Measurements from ENCODE around the gene GPR85.
"Not testable (repeated sequence)": the region's sequence is repeated elsewhere in the genome, so short reads cannot be mapped to it uniquely, and the experiment has no call there.

GPR85 gene, protein sequence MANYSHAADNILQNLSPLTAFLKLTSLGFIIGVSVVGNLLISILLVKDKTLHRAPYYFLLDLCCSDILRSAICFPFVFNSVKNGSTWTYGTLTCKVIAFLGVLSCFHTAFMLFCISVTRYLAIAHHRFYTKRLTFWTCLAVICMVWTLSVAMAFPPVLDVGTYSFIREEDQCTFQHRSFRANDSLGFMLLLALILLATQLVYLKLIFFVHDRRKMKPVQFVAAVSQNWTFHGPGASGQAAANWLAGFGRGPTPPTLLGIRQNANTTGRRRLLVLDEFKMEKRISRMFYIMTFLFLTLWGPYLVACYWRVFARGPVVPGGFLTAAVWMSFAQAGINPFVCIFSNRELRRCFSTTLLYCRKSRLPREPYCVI

DNA sequence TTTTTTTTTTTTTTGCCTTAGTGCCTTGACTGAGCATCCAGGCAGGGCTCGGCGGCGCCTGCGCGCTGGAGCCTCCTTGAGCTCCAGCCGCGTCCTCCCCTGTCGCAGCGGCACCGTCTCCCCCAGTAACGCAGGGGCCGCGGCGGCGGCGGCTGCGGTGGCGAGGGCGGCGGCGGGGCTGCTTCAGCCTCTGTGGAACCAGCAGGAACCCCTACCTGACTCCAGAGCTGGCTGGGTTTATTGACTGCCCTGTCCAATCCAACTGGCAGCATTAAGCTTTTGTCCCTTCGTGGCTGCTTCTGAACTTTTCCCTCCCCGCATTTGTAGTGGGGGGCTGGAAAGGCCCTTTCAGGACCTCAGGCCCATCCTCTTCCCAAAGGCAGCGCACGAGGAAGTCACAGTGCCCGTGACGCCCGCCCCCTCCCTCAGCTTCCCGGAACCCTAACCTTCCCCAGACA is at the start of gene GPR85:
Gene GPR85 (minus strand): TSS at position 397 of the 458 bp plus-strand sequence. CDS start 2,106 bp downstream, outside the sequence.
- DNase-seq, result peak; percentile 70

DNA sequence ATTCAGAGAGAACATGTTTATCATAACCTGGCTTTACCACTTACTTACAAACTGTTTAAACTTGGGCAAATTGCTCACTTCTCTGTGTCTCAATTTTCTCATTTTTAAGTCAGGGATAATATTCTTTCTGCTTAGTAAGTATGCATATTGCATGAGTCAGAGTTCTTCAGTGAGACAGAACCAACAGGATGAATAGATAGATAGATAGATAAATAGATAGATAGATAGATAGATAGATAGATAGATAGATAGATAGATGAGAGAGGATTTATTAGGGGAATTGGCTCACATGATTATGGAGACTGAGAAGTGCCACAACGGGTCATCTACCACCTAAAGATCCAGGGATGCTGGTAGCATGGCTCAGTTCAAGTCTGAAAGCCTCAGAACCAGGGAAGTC is 47.4 kb upstream of the GPR85 start:
- no peak for DNase-seq

DNA sequence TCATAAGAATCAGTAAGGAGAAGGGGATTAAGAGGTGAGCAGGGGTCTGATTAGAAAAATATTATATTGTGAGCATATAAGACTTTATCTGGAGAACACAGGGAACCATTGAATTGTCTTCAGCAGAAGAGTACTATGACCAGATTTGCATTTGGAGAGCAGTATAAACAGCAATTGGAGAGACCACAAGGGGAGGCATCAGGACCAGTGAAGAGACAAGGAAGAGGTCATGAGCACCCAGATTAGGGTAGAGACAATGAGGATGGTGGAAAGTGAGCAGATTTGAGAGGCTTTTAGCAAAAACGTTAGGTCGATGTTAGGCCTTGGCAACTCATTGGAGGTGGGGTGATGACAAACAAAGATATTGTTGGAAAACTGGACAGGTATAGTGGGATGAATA is 44.7 kb upstream of the GPR85 start:
- DNase-seq, result no peak

DNA sequence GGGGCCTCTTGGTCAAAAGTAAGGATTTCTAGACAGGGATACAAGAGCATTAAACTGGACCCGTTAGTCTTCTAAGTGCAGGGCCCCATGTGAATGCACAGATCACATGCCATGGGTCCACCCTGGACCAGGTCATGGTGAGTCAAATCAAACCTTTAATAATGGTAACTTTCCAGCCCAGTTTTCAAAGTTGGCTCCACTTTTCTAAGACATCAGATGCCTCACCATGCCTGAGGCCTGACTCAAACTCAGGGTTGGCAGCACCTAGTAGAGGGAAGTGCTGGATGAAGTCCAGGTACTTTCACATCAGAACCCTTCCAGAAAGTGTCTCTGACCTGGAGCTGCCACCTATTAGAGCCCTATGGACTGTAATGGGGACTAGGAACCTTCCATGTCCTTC is 41.4 kb upstream of the GPR85 start:
- DNase-seq, result no peak

DNA sequence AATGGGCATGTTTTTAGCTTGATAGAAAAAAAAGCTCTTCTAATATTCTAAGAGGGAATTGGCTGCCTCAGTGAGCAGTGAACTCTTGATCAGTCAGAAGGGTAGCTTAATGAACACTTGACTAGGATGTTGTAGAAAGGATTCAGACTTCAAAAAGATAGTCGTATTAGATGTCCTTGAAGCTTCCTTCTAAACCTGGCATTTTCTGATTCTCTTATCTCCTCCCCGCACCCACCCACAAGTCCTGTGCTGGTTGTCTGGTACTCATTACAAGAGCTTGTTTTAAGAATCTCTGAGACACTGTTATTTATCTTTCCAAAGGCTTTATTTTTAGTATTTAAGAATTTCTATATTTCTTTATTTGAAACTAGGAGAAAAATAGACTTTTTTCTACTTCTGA is 39.1 kb upstream of the GPR85 start:
- no peak for DNase-seq

DNA sequence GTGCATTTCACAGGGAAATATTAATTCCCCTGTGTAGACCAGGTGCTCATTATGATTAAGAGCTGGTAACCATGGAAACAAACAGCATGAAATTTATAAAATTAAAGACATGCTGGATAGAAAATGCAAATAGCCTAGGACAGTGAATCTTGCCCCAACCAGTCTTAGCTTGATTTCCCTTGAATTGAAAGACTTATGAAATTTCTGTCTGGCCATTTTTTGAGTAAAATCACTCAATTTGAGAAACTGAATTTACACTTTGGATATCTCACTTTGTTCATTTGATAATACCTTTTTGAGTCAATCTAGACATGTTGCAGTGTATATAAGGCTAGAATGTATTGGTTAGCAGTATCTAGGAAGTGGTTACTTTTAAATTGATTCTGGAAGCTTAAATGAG is 36.1 kb upstream of the GPR85 start:
- DNase-seq, result no peak

DNA sequence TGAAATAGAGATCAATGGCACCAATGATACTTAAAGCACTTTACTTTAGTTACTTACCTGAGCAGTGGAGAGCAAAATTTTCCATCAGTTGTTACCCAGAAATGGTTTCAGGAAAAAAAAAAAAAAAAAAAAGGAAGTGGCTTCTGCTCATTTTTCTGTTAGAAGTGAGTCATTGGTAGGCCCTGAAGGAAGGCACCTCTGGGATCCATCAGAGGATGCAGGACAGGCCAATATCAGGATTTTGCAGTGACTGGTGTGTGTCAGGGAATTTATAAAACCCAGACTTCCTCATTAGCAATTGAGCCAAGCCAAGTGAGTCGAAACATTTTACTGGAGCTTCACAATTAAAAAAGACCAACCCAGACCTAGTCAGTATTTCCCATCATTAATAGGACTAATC is 34.0 kb upstream of the GPR85 start:
- DNase-seq, result no peak

DNA sequence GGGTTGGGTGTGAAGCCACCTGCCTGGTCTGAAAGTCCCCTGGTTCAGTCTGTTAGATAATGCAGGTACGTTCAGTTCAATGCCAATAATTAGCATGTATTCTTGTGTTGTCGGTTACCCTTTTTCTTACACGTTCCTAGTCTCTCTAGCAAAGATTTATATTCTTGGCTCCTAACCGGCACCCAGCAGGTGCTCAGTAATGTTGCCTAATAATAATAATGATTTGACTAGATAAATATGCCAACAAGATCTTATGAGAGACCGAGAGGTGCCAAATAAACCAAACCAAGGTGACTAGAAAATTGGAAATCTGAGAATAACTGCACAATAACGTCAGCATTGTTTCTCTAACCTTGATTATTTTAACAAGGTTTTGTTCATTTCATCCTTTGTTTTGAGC is 32.8 kb upstream of the GPR85 start:
- DNase-seq, result no peak

DNA sequence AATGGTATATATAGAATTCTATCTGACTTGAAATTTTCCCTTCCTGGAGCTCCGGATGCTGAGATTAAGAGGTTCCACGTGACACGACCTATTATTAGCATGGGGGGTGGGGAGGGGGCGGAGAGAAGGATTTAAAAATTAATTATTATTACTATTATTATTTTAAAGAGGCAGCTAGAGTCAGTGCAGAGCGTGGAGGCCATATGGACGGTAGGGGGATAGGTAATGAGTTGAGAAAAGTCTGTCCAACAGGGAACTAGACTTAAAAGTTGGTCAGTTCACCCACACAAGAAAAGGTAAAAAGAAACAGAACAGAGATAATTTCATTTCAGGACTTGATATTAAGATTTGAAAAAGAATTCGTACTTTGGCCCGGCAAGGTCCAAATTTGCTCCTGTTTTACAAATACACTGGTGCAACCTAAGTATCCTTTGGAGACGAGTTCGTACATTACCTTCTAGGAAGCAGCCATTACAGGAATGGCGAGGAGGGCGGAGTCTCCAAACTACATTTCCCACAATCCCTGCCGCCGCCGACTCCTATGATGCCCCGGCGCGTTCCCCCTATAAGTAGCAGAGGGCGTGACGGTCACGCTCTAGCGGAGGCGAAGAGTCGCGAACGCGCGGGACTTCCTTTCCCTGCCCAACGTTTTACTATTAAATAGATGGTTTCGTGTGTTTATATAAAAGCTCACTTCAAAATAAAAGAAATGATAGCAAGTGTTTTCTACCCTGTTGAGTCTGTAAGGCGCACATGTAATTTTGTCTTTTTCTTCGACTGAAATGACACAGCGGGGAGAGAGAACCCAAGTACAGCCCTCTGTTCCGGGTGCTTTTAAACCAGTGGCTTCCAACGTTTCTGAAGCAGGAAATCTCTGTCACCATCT is 31.7 kb upstream of the GPR85 start, which contains the start of gene SMIM30:
Gene SMIM30 (minus strand): TSS at position 481 of the 886 bp plus-strand sequence. CDS start 976 bp downstream, outside the sequence.
- peak; percentile 91 for DNase-seq

DNA sequence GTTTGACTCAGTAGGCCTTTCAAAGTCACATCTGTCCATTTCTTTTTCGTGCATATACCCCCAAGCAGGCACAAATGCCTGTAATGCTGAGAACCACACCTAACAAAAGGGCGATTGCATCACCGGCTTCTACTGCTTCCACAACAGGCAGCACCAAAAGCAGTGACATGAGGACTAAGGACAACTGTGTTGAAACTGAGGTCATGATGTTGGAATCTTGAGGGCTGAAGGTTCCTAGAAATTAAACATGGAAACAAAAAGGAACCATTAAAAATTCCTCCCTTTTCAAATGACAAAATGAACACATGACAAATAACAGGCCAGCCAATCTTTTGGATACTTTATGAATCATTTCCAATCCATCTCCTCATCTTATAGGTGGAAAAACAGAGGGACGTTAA is 30.7 kb upstream of the GPR85 start:
- DNase-seq, result not testable (repeated sequence)

DNA sequence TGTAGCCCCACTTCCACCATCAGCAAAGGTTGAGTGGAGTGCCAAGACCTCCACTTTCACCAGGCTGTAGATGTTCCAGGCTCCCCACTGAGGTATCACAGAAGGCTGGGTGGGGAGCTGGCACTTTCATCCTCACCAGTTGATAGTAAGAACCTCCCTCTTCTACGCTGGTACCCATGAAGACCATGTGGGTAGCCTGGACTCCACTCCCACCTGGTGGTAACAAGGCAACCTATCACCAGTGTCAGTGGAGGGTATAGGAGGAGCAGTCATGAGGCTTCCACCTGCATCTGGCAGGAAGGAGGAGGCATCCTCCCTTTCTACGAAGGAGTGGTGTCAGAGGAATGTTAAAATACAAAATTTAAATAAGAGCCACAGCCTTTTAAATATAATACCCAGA is 27.3 kb upstream of the GPR85 start:
- DNase-seq, result peak; percentile 22

DNA sequence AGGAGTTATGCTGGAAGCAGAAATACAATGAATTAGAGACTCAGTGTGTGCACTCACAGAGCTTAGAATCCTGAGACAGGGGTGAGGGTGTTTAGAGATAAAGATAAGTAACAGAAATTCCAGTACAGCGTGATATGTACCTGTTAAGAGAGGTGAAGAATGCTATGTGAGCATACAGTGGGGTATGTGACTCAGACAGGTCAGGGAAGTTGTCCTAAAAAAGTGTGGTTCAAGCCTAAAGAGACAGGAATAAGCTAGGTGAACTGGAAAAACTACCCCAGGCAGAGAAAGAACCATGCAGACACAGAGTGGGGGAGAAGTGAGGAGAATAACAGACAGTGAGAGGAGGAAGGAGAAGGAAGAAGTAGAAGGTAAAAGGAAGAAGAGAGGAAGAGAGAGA is 23.1 kb upstream of the GPR85 start:
- no peak for DNase-seq

DNA sequence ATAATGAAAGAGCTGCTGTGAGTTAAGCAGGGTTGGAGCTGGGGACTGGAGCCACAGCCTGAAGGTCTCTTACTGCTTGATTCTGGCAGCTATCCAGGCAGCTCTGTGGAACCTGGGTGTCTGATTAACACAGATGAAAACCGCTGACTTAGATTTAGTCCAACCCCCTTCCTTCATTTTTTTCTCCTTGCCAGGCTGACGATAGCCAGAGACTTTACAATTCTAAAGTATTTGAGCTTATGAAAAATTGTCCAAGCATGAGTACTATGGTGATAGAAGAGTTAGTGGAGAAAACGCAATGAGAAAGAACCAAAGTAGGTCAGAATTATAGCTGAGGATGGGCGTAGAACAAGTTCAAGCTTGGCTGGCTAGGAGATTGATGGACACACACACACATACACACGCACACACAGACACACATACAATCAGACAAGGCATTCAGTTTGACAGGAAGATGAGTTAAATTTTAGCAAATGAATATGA is 13.5 kb upstream of the GPR85 start:
- DNase-seq, result no peak

DNA sequence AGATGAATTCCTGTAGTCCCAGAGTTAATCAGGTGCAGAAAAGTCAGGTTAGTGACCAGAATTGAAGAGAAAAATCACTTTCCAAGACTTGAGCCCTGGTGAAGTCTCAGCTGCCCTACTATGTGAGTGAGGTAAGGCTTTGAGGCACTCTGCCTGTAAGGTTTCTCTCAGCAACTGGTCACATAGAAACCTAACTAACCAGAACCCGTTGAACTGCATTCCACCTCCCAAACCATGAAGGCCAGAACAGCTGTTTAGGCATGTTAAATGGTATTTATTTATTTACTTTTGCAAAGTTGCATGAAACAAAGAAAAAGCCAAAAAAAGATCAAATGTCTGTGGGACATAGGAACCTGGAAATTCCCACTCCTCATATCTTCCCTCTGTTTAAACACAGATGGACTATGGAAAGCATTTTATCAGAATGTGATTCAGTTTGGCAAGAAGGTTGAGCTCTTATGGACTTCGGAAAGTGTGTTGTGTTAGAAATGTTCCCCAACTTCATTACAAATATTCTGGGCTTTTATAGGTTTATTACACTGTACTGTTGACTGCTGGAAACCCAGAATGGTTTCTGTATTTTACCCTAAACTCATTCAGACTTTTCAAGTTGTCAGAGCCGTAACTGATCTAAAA is 12.8 kb upstream of the GPR85 start:
- DNase-seq, result no peak

DNA sequence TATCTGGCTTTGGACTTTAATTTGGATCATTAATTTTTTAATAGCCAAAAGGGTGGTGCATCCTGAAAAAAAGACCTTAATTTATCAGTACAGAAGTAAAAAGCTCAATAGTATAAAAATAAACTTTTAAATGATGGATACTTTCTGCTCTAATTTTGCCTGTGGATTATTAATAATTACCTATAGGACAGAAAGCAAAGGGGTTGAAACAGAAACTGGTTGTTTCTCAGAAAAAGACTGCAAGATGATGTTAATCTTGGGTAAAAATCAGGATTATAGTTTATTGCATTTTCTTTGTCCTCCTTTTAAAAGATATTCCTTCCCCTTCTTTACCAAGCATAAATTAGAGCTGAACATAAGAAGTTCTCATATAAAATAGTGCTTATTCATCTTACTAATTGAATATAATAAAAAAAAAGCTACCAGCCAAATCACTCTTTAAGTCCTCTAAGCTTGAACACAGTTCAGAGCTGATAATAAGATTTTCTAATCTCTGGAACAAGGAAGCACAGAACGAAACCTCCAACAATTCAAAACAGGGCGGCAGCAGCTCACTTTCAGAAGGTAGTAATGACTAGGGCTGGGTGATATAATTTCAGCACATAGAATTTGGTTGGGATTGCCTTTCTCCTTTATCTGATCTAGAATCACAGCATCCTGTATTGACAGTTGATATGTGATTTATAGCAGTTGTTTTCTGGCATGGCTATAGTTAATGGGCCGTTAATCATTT is 8.1 kb upstream of the GPR85 start:
- no peak for DNase-seq

DNA sequence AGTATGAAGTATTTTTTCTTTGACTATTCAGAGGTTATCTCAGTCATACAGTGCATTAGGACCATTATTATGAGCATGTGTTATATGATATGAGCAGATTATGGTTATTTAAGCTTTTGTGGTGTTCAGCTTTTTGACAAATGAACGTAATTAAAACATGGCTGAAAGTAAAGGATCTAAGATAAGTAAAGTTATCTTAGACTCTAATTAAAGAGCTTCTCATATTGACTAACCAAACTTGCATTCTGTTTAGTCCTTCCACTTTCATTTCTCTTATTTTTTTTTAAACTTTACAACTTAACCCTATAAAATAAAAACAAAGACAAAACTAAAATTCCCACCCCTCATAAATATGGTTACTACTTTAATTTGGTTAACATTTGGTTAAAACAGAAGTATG is 6.9 kb upstream of the GPR85 start:
- no peak for DNase-seq

DNA sequence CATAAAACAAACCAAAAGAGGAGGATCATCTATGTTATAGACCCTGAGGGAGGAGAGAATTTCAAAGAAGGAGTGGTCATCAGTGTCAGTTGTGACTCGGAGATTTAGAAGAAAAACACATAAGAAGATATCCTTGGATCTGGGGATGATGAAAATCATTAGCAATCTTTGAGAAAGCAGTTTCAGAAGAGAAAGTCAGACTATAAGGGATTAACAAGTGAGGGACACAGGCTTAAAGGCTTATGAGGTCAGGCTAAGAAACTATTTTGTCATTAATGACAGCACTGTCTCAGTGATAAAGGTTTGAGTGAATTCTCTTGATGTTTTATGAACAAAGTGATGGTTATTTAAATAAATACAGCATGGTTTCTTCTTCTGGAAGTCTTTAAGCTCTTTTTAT is 6.1 kb upstream of the GPR85 start:
- DNase-seq, result no peak

DNA sequence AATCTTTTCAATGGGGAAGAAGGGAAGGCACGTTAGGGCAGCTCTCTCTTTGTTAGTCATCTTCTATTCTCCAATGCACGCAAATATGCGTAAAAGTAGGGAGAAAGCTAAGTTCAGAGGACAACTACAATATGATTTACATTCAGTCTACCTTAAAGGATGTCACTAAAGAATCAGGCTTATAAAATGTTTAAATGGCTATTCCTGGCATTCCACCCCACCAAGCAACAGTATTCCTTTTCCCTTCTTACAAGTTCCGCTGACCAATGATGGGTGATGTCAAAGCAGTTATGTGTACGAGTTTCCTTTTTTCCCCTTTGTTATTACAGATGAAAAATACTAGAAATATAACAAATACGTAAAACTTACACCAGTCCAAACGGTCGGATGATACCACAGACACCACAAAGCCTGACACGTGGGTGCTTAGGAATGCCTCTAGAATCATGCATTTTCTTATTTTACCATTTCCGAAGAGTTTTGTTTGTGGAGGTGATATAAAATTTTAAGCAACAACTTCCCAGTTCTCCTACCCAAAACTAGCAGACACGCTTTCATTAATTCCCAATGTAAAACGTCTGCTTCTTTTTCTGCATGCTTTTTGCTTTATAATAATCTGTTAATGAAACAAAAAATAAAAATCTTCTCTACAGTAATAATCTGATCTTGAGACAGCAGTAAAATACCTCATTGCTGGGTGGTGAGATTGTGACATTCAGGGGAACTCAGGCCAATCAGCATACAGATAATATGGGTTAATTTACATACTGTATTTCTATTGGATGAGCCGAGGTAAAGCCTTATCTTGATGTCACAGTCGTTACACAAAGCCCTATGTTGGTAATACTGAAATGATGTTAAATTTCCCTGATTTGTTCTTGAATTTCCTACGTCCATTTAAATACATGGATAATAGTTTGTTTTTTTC is 708 bp upstream of the GPR85 start:
- DNase-seq, result peak; percentile 94

DNA sequence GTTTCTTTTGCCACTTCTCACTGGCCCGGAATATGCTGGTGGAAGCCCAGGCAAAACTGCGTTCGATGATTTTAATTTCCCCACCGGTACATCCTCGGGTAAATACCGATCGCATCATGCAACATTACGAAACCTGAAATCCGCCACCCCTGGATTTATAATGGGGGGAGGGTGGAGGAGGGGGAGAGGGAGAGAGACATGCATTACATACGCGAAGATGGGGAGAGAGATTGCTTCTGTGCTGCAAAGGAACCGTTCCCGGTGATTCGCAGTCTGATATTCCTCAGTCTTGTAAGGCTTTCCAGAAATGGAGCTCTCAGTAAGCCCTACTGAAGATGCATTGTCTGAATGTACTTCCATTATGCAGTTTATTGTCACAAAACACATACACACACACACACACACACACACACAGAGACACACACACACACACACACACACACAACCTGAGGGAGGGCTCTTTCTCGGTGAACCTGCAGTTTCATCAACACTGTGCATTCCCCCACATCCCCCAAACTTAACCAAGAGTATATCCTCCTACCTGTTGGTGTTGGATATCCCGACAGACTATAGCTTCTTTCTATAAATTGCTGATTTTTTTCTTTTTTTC is 741 bp downstream of the GPR85 start:
- no peak for DNase-seq

DNA sequence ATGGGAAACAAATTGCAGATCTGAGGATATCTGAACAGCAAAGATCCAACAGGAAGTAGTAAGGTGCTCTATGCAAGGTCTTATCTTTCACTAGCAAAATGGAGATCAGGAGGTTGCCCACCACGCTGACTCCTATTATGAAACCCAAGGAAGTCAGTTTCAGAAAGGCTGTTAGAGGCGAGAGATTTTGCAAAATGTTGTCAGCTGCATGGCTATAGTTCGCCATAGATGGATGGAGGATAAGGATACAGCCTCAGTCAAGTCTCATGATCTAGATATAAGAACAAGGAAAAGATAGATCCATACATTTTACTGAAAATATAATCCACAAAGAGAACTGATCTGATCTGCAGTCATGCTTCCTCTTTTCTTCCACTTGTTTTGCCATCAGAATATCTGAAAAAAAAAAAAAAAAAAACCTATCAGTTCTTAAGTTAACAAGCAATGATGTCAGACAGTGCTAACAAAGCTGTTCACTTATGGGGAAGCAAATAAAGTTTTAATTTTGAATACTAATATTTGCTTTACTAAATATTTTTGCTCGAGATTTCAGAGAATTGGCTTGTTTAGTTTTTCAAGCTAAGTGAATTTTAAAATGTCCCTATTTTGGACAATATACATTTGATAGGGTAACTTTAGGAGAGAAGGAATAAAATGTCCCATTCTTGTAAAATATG is 2.0 kb downstream of the GPR85 start:
- DNase-seq, result no peak
